Erythroblast (primary cell): ENCODE results near the gene OBSCN.

ENCODE experiments used
- DNase-seq, 2 experiments: peaks; one replicate each; lab custom pipeline; 2025; lab: John Stamatoyannopoulos, UW
- GATA1 ChIP-seq: IDR thresholded peaks from 2 replicates; pipeline ENCODE4 v1.6.1; 2011; ENCODE audit warnings: low read depth, mild to moderate bottlenecking, control low read depth, low read length, moderate library complexity
- POLR2A ChIP-seq: IDR thresholded peaks from 2 replicates; pipeline ENCODE4 v1.6.1; 2011; ENCODE audit warnings: mild to moderate bottlenecking, low read length

The OBSCN gene

GRCh38 chr1:228342627-228343190, 134.9 kb downstream of the OBSCN start:
- no peak for DNase-seq
- TF ChIP-seq GATA1 (no peak), POLR2A (no peak)

DNA sequence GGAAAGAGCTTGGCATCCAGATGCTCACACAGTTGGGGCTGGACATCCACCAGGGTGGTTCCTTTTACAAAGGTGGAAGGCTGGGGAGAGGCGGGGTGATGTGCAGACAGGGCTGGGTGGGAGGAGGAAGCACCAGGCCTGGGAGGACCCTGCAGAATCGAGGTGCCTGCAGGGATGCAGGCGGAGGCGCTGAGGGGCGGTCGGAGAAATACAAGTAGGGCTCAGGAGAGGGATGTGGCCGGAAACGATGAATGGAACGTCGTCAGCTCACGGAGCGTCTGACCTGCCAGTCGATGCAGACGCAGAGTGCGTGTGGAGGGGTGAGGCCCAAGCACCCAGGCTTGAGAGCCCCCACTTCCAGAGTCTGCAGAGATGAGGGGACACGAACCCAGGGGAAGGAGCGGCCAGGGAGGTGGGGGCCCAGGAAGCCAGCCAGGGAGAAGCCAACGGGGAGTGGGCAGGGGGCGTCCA, 135.4 kb downstream of the OBSCN start:
- TF ChIP-seq POLR2A (no peak), GATA1 (no peak)
- DNase-seq: no peak

DNA sequence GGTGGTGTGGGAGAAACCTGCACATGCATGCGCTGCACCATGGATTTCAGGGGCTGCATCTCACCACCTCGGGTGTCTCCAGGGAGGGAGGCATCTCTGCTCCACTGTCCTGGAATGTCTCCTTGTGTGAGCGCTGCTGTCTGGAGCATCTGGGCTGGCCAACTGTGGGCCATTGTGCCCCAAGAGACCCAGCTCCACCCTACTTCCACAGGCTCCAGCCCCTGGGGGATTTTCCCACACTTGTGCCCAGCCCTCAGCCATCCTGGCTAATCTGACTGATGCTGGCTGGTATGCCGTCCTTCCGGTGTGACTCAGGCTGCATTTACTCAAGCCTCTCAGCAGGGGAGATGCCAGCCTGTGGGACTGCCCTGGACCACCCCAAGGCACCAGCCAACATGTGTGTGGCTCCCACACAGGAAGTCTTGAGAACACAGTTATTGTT, 136.8 kb downstream of the OBSCN start:
- DNase-seq: no peak
- no peak for TF ChIP-seq GATA1
- no peak for TF ChIP-seq POLR2A

- TF ChIP-seq POLR2A: no peak
- TF ChIP-seq GATA1: no peak
- DNase-seq: no peak
Measured at GRCh38 chr1:228345201-228345930, 137.5 kb downstream of the OBSCN start.

- no peak for DNase-seq
- TF ChIP-seq POLR2A (no peak), GATA1 (no peak)
Measured at GRCh38 chr1:228346731-228347130, 138.9 kb downstream of the OBSCN start.

- DNase-seq: no peak
- TF ChIP-seq POLR2A (no peak), GATA1 (no peak)
Measured at GRCh38 chr1:228347181-228347580, 139.3 kb downstream of the OBSCN start.

DNA sequence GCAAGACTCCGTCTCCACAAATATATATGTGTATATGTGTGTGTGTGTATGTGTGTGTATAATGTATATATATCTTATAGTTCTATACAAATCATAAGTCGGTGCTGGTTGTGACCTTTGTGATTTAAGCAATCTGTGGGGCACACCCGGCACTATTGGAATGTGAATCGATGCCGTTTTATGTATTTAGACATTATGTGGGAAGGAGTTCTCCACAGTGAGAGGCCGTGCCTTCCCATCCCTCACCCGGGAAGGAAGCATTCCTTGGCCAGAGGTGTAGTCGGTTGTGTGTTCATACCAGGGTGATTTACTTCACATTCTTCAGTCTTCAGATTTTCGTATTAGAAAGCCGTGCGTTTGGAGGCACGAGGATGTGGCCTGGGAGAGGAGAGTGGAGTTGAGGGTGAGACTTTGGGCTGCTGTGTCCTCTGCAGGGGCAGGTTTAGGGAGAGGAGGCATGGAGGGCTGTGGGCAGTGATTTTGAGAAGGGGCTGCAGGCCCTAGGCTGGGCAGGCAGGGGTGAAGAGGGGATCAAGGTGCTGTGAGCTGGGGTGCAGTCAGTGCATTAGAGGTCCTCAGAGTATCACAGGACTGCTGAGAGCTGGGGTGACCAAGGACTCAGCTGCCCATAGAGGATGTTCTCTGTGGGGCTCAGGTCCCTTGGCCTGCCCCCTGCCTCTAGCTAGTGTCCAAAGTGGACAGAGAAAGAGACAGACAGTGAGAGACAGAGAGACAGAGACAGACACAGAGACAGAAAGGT, 141.0 kb downstream of the OBSCN start:
- TF ChIP-seq POLR2A (no peak), GATA1 (no peak)
- no peak for DNase-seq

DNA sequence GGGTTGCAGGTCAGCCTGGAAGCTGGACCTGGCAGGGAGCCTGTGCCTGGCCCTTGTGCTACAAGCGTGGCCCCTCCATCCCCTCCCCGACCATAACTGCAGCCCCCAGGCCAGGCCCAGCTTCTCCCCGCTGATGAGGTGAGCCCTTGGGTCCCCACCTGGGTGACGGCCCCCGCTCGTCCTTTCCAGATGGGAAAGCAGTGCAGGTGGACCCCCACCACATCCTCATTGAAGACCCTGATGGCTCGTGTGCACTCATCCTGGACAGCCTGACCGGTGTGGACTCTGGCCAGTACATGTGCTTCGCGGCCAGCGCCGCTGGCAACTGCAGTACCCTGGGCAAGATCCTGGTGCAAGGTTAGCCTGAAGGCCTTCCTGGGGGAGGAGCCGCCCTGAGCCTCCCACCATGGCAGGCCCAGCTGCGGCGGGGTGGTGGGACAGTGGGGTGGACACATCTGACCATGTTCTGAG, 141.9 kb downstream of the OBSCN start:
- no peak for DNase-seq
- TF ChIP-seq POLR2A (no peak), GATA1 (no peak)

- no peak for DNase-seq
- no peak for TF ChIP-seq POLR2A
Measured at GRCh38 chr1:228350179-228350742, 142.4 kb downstream of the OBSCN start.

DNA sequence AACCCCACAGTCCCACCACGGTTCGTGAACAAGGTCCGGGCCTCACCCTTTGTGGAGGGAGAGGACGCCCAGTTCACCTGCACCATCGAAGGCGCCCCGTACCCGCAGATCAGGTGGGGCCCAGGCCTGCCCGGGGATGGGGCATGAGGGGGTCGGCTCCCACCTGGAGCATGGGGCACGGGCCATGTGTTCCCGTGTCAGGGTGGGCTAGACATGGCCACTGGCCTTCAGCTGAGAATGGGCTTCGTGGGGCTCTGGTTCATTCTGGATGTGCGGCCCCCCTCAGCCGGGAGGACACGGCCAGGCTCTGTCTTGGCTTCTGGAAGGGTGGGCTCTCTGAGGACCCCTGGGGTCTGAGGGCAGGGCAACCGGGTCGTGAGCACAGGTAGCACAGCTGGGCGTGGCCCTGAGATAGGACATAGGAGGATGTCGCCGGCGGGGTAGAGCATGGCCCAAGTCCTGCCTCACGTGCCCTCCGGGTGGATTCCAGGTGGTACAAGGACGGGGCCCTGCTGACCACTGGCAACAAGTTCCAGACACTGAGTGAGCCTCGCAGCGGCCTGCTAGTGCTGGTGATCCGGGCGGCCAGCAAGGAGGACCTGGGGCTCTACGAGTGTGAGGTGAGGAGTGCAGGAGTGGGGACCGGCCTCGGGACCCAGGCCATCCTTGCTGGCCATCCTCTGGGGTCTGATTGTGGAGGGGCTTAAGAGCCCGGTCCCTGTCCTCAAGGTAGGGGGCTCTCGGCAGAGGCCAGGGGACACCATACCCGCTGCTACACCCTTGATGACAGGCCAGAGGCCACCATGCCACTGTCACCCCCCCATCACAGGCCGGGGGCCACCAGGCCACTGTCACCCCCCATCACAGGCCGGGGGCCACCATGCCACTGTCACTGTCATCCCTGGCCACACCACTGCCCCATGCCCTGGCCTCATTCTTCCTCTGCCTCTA, 143.3 kb downstream of the OBSCN start:
- TF ChIP-seq POLR2A (no peak), GATA1 (no peak)
- no peak for DNase-seq

GRCh38 chr1:228351850-228352249, 144.0 kb downstream of the OBSCN start:
- no peak for TF ChIP-seq GATA1
- TF ChIP-seq POLR2A: no peak
- no peak for DNase-seq

DNA sequence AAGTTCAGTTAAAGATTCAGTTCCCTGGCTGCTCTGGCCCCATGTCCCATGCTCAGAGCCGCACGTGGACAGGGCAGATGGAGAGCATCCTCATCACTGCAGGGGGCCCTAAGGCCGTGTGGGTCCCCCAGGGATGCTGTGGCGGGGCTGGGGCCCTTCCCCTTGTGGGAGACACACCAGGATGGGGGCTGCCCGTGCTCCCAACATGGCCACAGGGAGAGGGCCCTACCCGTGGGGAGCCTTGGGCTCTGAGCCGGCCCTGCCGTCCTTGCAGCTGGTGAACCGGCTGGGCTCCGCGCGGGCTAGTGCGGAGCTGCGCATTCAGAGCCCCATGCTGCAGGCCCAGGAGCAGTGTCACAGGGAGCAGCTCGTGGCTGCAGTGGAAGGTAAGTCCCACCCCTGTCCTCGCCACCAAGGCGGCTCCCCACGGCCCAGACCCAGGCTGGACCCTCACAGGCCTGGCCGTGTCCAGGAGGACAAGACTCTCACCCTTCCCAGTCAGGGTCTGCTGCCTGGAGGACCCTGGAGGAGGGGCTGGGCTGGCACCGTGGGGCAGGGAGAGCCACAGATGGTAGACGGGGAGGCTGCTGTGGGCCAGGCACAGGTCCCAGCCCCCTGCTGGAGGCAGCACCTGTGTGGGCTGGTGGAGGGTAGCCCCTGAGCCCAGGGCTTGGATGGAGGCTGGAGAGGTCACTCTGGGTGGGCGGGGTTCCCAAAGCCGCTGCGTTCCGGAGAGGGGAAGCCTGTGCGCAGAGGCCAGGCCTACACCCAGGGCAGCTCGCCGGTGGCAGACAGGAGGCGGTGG, 145.0 kb downstream of the OBSCN start:
- TF ChIP-seq GATA1: no peak
- TF ChIP-seq POLR2A: no peak
- DNase-seq: no peak
